Astrocyte of the cerebellum (primary cell): ENCODE results near the gene GPSM1.

ENCODE experiments used
- DNase-seq: peaks from one replicate; pipeline ENCODE4 v3.0.0-alpha.2; 2011; ENCODE audit warnings: low read depth
- H3K4me3 ChIP-seq: 2 replicates; pipeline ENCODE4 v1.5.1; 2011; ENCODE audit warnings: mild to moderate bottlenecking, low read depth, low read length, moderate library complexity
- in situ Hi-C: cut with HindIII; loops from 2 replicates; pipeline ENCODE4 v1.10.0; 2017; ENCODE audit warnings: low sequenced_read_pairs
- TF ChIP-seq, protein P1 (sequence below): IDR thresholded peaks from 2 replicates; pipeline ENCODE4 v1.5.1; 2012; ENCODE audit warnings: low read length, low read depth, moderate library complexity, mild to moderate bottlenecking; ENCODE audit errors: missing control alignments

GPSM1 gene

DNA sequence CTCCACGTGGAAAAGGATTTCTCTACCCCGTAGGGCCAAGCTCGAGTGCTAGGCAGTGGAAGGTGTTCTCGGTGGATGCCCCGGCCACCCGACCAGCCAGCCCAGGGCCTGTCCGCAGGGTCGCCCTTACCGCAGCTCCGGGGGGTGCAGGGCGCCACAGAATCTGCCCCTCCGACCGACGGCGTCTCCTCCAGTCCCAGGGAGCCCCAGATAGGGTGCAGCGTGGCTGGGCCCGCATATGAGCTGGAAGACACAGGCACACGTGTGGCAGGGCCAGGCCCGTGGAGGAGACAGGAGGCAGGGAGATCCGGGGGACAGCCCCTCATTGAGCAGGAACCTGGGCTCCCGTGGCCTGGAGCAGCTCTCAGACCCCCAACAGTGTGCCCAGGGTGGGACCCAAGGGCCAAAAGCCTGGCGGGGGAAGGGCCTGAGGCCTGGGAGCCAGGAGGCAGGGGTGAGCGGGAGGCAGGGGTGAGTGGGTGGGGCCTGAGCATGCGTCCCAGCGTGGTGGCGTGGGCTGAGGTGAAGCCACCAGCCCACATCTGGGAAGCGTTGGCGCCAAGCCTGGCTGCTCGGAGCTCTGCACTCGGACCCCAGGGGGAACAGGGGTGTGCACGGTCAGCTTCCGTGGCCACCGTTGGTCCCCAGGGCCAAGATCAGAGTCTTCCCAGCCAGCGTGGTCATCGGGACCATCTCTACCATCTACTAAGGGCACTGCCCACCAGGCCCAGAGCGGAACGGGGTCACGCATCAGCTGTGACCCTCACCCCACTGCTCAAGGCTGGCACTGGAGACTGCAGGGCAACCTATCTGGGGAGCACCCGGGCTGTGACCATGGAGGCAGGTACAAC, 45.7 kb upstream of the GPSM1 start:
- in situ Hi-C loops = no loop called here
- H3K4me3 ChIP-seq = no peak overlapping the region
- DNase-seq = no peak
- TF ChIP-seq, protein P1, sequence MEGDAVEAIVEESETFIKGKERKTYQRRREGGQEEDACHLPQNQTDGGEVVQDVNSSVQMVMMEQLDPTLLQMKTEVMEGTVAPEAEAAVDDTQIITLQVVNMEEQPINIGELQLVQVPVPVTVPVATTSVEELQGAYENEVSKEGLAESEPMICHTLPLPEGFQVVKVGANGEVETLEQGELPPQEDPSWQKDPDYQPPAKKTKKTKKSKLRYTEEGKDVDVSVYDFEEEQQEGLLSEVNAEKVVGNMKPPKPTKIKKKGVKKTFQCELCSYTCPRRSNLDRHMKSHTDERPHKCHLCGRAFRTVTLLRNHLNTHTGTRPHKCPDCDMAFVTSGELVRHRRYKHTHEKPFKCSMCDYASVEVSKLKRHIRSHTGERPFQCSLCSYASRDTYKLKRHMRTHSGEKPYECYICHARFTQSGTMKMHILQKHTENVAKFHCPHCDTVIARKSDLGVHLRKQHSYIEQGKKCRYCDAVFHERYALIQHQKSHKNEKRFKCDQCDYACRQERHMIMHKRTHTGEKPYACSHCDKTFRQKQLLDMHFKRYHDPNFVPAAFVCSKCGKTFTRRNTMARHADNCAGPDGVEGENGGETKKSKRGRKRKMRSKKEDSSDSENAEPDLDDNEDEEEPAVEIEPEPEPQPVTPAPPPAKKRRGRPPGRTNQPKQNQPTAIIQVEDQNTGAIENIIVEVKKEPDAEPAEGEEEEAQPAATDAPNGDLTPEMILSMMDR = no peak

DNA sequence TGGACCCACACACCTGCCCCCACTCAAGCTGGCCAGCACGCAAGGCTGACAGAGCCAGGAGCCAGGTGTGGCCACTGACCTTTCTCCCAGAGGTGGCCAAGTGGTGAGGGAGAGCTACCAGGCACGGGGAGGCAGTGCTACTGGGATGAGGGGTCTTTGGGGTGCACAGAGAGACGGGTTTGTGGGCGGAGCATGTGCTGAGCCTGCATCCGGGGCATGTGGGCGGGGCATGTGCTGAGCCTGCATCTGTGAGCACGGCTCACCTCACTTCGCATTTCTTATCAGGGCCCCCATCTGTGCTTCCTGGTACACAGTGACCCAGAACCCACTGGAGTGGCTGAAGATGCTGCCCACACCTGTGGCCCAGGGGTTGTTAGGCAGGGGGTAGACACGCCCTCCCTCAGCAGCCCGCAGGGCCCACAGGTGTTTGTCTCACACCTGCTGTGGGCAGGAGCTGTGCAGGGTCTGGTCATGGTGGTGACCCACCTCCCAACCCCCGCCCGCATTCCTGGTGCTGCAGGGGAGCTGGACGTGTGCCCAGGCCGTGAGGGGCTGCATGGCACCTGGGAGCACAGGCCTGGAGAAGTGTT, 45.0 kb upstream of the GPSM1 start:
- no peak for DNase-seq
- in situ Hi-C loops = no loop called here
- H3K4me3 ChIP-seq = no peak overlapping the region
- TF ChIP-seq, protein P1 = no peak

DNA sequence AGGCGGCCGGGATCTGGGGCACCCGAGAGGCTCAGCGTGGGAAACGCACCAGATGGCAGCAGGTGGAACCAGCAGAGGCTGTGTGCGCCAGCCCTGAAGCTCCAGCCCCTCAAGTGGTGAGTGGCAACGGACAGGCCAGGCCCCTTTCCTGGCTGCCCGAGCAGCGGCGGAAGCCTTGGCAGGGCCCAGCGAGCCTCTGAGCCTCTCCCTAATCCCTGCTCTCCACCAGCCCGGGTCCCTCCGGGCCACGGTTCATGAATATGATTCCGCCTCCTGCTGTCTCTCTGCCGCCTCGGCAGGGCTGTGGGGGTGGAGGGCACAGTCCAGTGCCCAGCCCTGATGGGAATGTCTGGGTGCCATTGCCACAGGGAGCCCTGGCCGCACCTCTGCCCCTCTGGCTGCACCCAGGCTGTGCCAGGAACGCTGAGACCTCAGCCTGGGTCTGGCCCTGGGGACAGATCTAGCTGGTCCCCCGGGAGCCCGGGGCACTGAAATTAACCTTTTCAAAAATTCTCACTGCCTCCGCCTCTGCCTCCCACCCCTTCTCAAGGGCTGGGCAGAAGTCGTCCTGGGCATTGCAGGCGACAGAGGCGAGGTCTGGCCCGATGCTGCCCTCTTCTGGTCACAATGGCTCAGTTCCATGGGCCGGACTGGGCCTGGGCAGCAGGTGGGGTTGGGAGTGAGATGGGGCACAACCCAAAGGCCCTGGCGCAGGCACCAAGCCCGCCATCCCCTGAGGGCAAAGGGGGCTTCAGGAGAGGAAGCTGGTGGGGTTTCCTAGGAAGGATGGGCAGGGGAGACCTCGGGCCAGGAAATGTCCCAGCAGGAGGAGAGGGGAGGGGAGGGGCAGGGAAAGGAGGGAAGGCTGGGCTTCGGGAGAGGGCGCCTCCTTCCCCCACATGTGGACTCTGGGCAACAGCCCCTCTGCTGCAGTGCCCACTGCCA, 43.8 kb upstream of the GPSM1 start:
- TF ChIP-seq, protein P1 = peak; percentile 84
- DNase-seq = peak; percentile 15
- in situ Hi-C loops = no loop called here
- no peak overlapping the region for H3K4me3 ChIP-seq

DNA sequence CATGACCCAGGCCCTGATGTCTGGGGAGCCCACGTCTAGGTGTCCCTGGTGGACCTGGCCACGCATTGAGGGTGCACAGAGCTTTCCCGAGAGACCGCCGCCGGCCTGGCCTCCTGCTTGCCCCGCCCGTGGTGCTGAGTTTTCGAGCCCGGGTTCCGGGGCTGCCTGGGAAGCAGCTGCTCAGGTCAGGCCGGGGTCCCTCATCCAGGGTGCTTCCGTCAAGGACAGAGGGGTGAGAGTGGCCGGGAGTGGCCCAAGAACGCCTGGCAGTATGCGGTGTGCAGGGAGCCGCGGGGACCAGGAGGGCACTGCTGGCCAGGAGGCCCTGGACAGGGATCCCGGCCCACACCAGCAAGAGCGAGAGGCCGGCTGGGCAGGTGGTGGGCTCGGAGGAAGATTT, 43.0 kb upstream of the GPSM1 start:
- no peak overlapping the region for H3K4me3 ChIP-seq
- TF ChIP-seq, protein P1 = no peak
- in situ Hi-C loops = no loop called here
- no peak for DNase-seq

DNA sequence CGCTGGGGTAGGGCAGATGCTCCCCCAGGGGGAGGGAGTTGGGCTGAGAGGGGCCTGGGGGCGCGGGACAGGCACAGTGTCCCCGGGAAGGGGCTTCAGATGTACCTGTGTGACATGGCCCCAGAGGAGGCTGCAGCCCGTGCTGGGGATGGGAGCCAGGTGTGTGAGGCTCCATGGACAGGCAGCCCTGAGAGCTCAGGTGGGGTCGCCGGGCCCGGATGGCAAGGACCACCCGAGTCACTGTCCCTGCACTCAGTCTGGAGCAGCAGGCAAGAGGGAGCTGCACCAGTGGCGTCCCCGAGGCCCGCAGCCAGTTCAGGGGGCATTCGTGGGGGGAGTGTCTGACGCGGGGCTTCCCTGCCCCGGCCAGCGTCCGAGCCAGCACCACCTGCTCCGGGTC, 42.4 kb upstream of the GPSM1 start:
- H3K4me3 ChIP-seq = no peak overlapping the region
- in situ Hi-C loops = no loop called here
- TF ChIP-seq, protein P1 = no peak
- no peak for DNase-seq
